Osteocyte (in vitro differentiated cells): ENCODE results near the gene ATP9A. TPM values are rescaled to one million over a fixed set of nuclear protein-coding genes. Genes with fewer than 3 reads are reported as not detected.
"Not testable (repeated sequence)": the region's sequence is repeated elsewhere in the genome, so short reads cannot be mapped to it uniquely, and the experiment has no call there.

ENCODE experiments used
- DNase-seq: peaks from one replicate; pipeline ENCODE4 v3.0.0; 2021; ENCODE audit warnings: mixed read lengths; ENCODE audit not compliant: unreplicated experiment; ENCODE audit errors: extremely low spot score
- H3K27ac Mint-ChIP-seq: one replicate; pipeline ENCODE4 v1.8.0; 2021; ENCODE audit warnings: mild to moderate bottlenecking, mixed read lengths; ENCODE audit not compliant: unreplicated experiment
- H3K27me3 Mint-ChIP-seq: one replicate; pipeline ENCODE4 v1.8.0; 2021; ENCODE audit warnings: mixed read lengths; ENCODE audit not compliant: unreplicated experiment
- H3K36me3 Mint-ChIP-seq: one replicate; pipeline ENCODE4 v1.8.0; 2021; ENCODE audit warnings: mixed read lengths; ENCODE audit not compliant: unreplicated experiment
- H3K4me1 Mint-ChIP-seq: one replicate; pipeline ENCODE4 v1.8.0; 2021; ENCODE audit warnings: mixed read lengths; ENCODE audit not compliant: unreplicated experiment
- H3K4me3 Mint-ChIP-seq: one replicate; pipeline ENCODE4 v1.8.0; 2021; ENCODE audit warnings: mild to moderate bottlenecking, moderate library complexity, mixed read lengths; ENCODE audit not compliant: unreplicated experiment
- H3K9me3 Mint-ChIP-seq: one replicate; pipeline ENCODE4 v1.8.0; 2021; ENCODE audit warnings: mixed read lengths; ENCODE audit not compliant: unreplicated experiment
- CTCF ChIP-seq: fragments of 200-600 bp; sonication (generic); IDR thresholded peaks from 2 replicates; pipeline ENCODE4 v1.5.0; 2021; ENCODE audit warnings: antibody characterized with exemption, mild to moderate bottlenecking, moderate library complexity
- total RNA-seq: library from RNA; stranded (reverse); gene quantifications from 2 replicates; pipeline ENCODE4 v1.2.1, GENCODE V29; 2021

ATP9A gene
- total RNA-seq, 1 donor from 2014 or later: 58.4 TPM

GRCh38 chr20:51571460-51571794, 196.8 kb downstream of the ATP9A start:
- H3K36me3 Mint-ChIP-seq: peaks cover 2% of the 10 kb centered on the region
- no peak for TF ChIP-seq CTCF
- DNase-seq: no peak
- H3K27me3 Mint-ChIP-seq: no peaks in the 10 kb centered on the region
- H3K4me1 Mint-ChIP-seq: no peaks in the 10 kb centered on the region
- H3K4me3 Mint-ChIP-seq: no peak overlapping the region
- no peak overlapping the region for H3K27ac Mint-ChIP-seq
- peaks cover 8% of the 10 kb centered on the region for H3K9me3 Mint-ChIP-seq

GRCh38 chr20:51570739-51571459, 197.3 kb downstream of the ATP9A start:
- no peak for TF ChIP-seq CTCF
- DNase-seq: no peak
- Mint-ChIP-seq H3K4me3 (no peak overlapping the region), H3K27ac (no peak overlapping the region), H3K4me1 (peaks cover 3% of the 10 kb centered on the region), H3K27me3 (no peaks in the 10 kb centered on the region), H3K9me3 (peaks cover 8% of the 10 kb centered on the region), H3K36me3 (peaks cover 2% of the 10 kb centered on the region)

GRCh38 chr20:51569815-51570738, 198.1 kb downstream of the ATP9A start:
- no peak for TF ChIP-seq CTCF
- H3K4me1 Mint-ChIP-seq: peaks cover 9% of the 10 kb centered on the region
- H3K27me3 Mint-ChIP-seq: no peaks in the 10 kb centered on the region
- peaks cover 8% of the 10 kb centered on the region for H3K9me3 Mint-ChIP-seq
- H3K4me3 Mint-ChIP-seq: no peak overlapping the region
- H3K36me3 Mint-ChIP-seq: peaks cover 2% of the 10 kb centered on the region
- H3K27ac Mint-ChIP-seq: no peak overlapping the region
- no peak for DNase-seq

GRCh38 chr20:51568533-51568932, 199.7 kb downstream of the ATP9A start:
- not testable (repeated sequence) for H3K36me3 Mint-ChIP-seq, H3K4me3 Mint-ChIP-seq, H3K9me3 Mint-ChIP-seq, H3K27me3 Mint-ChIP-seq, DNase-seq, H3K27ac Mint-ChIP-seq
- peaks cover 15% of the 10 kb centered on the region for H3K4me1 Mint-ChIP-seq

GRCh38 chr20:51567622-51568021, 200.6 kb downstream of the ATP9A start:
- no peaks in the 10 kb centered on the region for H3K9me3 Mint-ChIP-seq
- DNase-seq: no peak
- TF ChIP-seq CTCF: no peak
- no peak overlapping the region for H3K27ac Mint-ChIP-seq
- H3K4me3 Mint-ChIP-seq: no peak overlapping the region
- no peaks in the 10 kb centered on the region for H3K27me3 Mint-ChIP-seq
- H3K4me1 Mint-ChIP-seq: peaks cover 24% of the 10 kb centered on the region
- peaks cover 2% of the 10 kb centered on the region for H3K36me3 Mint-ChIP-seq
